Measurements from ENCODE around the gene AAGAB.

Gene AAGAB

GRCh38 chr15:67183443-67184169 is 70.9 kb downstream of the AAGAB start:
- TF ChIP-seq, protein P1, sequence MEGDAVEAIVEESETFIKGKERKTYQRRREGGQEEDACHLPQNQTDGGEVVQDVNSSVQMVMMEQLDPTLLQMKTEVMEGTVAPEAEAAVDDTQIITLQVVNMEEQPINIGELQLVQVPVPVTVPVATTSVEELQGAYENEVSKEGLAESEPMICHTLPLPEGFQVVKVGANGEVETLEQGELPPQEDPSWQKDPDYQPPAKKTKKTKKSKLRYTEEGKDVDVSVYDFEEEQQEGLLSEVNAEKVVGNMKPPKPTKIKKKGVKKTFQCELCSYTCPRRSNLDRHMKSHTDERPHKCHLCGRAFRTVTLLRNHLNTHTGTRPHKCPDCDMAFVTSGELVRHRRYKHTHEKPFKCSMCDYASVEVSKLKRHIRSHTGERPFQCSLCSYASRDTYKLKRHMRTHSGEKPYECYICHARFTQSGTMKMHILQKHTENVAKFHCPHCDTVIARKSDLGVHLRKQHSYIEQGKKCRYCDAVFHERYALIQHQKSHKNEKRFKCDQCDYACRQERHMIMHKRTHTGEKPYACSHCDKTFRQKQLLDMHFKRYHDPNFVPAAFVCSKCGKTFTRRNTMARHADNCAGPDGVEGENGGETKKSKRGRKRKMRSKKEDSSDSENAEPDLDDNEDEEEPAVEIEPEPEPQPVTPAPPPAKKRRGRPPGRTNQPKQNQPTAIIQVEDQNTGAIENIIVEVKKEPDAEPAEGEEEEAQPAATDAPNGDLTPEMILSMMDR (IDR thresholded peaks at IDR 0.05; ENCODE audit: poor library complexity, severe bottlenecking) = no peak
- H3K4me3 ChIP-seq (ENCODE audit: severe bottlenecking) = no peak overlapping the region
- no peak overlapping the region for H3K27ac ChIP-seq (ENCODE audit: poor library complexity, severe bottlenecking)
- no peak for ATAC-seq (ENCODE audit: low read depth)
- peaks cover 5% of the 10 kb centered on the region for H3K4me1 ChIP-seq (ENCODE audit: insufficient read depth, poor library complexity, severe bottlenecking)
- H3K9me3 ChIP-seq (ENCODE audit: severe bottlenecking) = no peaks in the 10 kb centered on the region
- DNase-seq (ENCODE audit: low spot score) = no peak
- peaks cover 92% of the 10 kb centered on the region for H3K36me3 ChIP-seq (ENCODE audit: low read depth)
- H3K27me3 ChIP-seq (ENCODE audit: insufficient read depth, poor library complexity, severe bottlenecking) = no peaks in the 10 kb centered on the region

DNA sequence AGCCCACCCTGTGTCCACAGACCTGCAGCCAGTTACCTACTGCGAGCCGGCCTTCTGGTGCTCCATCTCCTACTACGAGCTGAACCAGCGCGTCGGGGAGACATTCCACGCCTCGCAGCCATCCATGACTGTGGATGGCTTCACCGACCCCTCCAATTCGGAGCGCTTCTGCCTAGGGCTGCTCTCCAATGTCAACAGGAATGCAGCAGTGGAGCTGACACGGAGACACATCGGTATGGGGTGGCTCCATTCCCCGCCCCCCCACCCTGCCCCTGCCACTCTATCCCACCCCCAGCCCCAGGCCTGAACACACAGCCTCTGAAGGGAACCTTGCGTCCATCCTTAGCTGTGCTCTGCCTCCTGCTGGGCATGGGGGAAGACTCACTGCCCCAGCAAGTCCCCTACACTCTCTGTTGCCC is 73.2 kb downstream of the AAGAB start:
- H3K27me3 ChIP-seq (ENCODE audit: insufficient read depth, poor library complexity, severe bottlenecking) = no peaks in the 10 kb centered on the region
- H3K36me3 ChIP-seq (ENCODE audit: low read depth) = peaks cover 86% of the 10 kb centered on the region
- H3K27ac ChIP-seq (ENCODE audit: poor library complexity, severe bottlenecking) = no peak overlapping the region
- ATAC-seq (ENCODE audit: low read depth) (no peak), DNase-seq (ENCODE audit: low spot score) (peak; percentile 62)
- H3K4me3 ChIP-seq (ENCODE audit: severe bottlenecking) = no peak overlapping the region
- TF ChIP-seq, protein P1 (IDR thresholded peaks at IDR 0.05; ENCODE audit: poor library complexity, severe bottlenecking) = no peak
- H3K9me3 ChIP-seq (ENCODE audit: severe bottlenecking) = no peaks in the 10 kb centered on the region
- peaks cover 23% of the 10 kb centered on the region for H3K4me1 ChIP-seq (ENCODE audit: insufficient read depth, poor library complexity, severe bottlenecking)

- peaks cover 86% of the 10 kb centered on the region for H3K36me3 ChIP-seq (ENCODE audit: low read depth)
Measured at GRCh38 chr15:67180514-67181191, 73.8 kb downstream of the AAGAB start.

DNA sequence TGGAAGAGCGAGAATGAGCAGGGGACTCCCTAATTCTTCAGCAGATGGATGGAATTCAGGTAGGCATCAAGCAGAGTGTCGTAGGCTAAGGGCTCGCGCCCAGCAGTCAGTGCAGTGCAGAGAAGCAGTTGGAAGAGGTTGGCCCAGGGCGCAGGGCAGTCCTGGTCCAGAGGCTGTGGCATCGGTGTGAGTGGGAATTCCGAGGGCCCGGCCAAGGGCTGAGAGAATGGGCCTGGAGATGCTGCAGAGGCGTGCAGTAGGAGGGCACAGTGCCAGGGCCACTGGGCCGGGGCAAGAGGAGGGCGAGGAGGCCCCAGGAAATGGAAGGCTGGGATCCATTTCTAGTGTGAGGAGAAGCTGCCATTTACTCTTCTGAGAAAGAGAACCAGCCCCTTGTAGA is 74.4 kb downstream of the AAGAB start:
- Histone ChIP-seq H3K36me3 (ENCODE audit: low read depth) (peaks cover 84% of the 10 kb centered on the region), H3K4me1 (ENCODE audit: insufficient read depth, poor library complexity, severe bottlenecking) (peaks cover 35% of the 10 kb centered on the region), H3K4me3 (ENCODE audit: severe bottlenecking) (no peak overlapping the region), H3K9me3 (ENCODE audit: severe bottlenecking) (no peaks in the 10 kb centered on the region), H3K27me3 (ENCODE audit: insufficient read depth, poor library complexity, severe bottlenecking) (no peaks in the 10 kb centered on the region), H3K27ac (ENCODE audit: poor library complexity, severe bottlenecking) (peak overlapping the region; percentile 84)
- ATAC-seq (ENCODE audit: low read depth) (no peak), DNase-seq (ENCODE audit: low spot score) (no peak)
- TF ChIP-seq, protein P1 (IDR thresholded peaks at IDR 0.05; ENCODE audit: poor library complexity, severe bottlenecking) = no peak

More at GRCh38 chr15:67180514-67181191, 73.8 kb downstream of the AAGAB start:
- H3K9me3 ChIP-seq (ENCODE audit: severe bottlenecking) = no peaks in the 10 kb centered on the region
- H3K4me3 ChIP-seq (ENCODE audit: severe bottlenecking) = no peak overlapping the region
- no peak for DNase-seq (ENCODE audit: low spot score)
- no peak for ATAC-seq (ENCODE audit: low read depth)
- H3K4me1 ChIP-seq (ENCODE audit: insufficient read depth, poor library complexity, severe bottlenecking) = peaks cover 29% of the 10 kb centered on the region
- no peaks in the 10 kb centered on the region for H3K27me3 ChIP-seq (ENCODE audit: insufficient read depth, poor library complexity, severe bottlenecking)
- no peak overlapping the region for H3K27ac ChIP-seq (ENCODE audit: poor library complexity, severe bottlenecking)
- TF ChIP-seq, protein P1 (IDR thresholded peaks at IDR 0.05; ENCODE audit: poor library complexity, severe bottlenecking) = no peak
